Measurements from ENCODE around the gene GABBR2.

GABBR2 gene

DNA sequence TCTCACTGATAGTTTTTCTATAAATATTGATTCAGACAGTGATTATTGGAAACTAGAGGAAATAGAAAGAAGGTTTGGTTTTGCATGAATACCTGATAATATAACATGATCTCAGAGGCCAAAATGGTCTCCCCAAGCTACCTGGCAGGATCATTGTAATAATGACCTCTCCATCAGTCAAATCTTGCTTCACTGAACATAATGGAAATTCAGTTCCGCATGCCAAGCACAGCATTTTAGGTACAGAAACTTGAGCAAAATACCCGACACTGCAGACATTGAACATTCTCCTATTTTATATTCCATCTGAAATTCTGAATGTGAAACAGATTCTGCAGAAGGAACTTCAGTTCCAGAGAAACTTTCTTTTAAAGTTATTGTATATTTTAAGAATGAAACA lies 444.2 kb downstream of the GABBR2 start:
- H3K4me1 Mint-ChIP-seq (ENCODE audit: low read depth) = no peaks in the 10 kb centered on the region

DNA sequence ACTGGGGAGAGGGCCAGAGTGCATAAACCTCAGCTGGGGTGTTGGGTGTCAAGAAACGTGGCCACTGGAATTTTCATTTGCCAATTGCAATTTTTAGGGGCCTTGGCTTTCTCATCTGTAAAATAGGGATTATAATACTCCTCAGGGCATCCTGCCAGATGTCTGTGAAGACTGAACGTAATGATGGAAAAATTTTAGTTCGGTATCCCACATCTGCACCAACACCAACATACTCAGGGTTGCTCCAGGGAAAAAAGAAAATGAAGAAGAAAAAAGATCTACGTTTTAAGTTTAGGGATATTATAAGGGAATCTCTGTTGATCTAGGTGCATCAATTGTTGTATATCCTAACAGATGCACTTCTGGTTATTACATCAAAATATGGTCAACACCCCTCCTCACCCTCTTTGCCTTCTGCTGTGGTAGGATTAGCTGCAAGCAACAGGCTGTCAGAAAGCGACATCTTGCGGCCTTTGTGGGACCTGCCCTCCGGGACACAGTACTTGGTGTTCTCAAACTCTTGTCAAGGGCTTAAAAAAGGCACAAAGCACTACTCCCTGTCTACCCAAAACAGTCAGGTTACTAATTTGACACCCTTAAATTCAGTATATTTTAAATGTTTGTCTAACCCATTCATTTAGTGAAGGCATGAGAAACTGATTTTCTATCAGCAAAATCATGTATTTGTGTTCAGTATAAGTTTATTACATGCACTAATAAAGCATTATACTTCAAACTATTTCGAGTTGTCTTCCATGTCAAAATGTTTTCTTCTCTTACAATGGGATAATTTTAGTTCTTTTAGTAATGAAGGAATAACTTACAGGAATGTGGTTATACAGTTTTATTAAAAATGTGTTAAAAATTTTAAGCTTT lies 445.0 kb downstream of the GABBR2 start:
- H3K4me3 Mint-ChIP-seq = no peak overlapping the region
- no peaks in the 10 kb centered on the region for H3K36me3 Mint-ChIP-seq (ENCODE audit: low read depth)
- H3K27me3 Mint-ChIP-seq = no peaks in the 10 kb centered on the region
- no peaks in the 10 kb centered on the region for H3K9me3 Mint-ChIP-seq
- H3K27ac Mint-ChIP-seq = no peak overlapping the region
- no peaks in the 10 kb centered on the region for H3K4me1 Mint-ChIP-seq (ENCODE audit: low read depth)

More for the DNA sequence above, 444.2 kb downstream of the GABBR2 start:
- H3K36me3 Mint-ChIP-seq (ENCODE audit: low read depth) = no peaks in the 10 kb centered on the region
- H3K9me3 Mint-ChIP-seq = no peaks in the 10 kb centered on the region
- no peak overlapping the region for H3K27ac Mint-ChIP-seq
- peaks cover 3% of the 10 kb centered on the region for H3K27me3 Mint-ChIP-seq
- no peak overlapping the region for H3K4me3 Mint-ChIP-seq

DNA sequence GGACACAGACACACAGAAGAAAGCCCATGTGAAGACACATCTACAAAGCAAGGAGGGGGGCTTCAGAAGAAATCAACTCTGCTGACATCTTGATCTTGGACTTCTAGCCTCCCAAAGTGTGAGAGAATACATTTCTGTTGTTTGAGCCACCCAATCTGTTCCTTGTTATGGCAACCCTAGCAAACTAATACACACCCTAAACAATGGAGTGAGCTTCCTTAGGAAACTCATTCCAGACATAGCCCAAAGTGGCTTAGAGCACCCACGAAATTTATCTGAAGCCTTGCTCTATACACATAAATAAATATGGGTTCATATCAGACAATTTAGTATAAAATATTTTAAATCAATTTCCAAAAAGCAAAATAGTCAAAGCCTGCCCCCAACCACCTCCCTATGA lies 445.7 kb downstream of the GABBR2 start:
- no peak overlapping the region for H3K27ac Mint-ChIP-seq
- H3K4me1 Mint-ChIP-seq (ENCODE audit: low read depth) = no peaks in the 10 kb centered on the region
- H3K27me3 Mint-ChIP-seq = no peaks in the 10 kb centered on the region
- H3K36me3 Mint-ChIP-seq (ENCODE audit: low read depth) = no peaks in the 10 kb centered on the region
- no peaks in the 10 kb centered on the region for H3K9me3 Mint-ChIP-seq
- H3K4me3 Mint-ChIP-seq = no peak overlapping the region

DNA sequence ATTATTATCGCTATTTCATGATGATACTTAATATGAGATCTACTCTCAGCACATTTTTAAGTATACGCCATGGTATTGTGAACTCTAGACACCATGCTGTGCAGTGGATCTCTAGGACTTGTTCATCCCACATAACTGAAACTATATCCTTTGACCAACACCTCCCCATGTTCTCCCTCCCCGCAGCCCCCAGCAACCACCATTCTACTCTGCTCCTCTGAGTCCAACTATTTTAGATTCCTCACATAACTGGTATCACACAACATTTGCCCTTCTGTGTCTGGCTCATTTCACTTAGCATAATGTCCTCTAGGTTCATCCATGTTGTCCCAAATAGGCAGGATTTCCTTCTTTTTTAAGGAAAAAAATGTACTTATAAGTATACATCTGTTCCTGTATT lies 446.7 kb downstream of the GABBR2 start:
- H3K9me3 Mint-ChIP-seq = no peaks in the 10 kb centered on the region
- no peaks in the 10 kb centered on the region for H3K4me1 Mint-ChIP-seq (ENCODE audit: low read depth)
- H3K27me3 Mint-ChIP-seq = no peaks in the 10 kb centered on the region
- H3K36me3 Mint-ChIP-seq (ENCODE audit: low read depth) = no peaks in the 10 kb centered on the region
- no peak overlapping the region for H3K27ac Mint-ChIP-seq
- H3K4me3 Mint-ChIP-seq = no peak overlapping the region

DNA sequence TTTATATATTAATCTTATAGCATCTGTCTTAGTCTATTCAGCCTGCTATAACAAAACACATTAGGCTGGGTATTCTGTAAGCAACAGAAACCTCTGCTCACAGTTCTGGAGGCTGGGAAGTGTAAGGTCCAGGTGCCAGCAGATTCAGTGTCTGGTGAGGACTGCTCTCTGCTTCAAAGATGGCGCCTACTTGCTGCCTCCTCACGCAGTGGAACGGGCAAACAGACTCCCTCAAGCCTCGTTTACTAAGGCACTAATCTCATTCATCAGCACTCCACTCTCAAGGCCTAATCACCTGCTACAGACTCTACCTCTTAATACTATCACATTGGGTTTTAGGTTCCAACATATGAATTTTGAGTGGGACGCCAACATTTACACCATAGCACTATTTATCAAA lies 448.1 kb downstream of the GABBR2 start:
- H3K27ac Mint-ChIP-seq = no peak overlapping the region
- H3K9me3 Mint-ChIP-seq = no peaks in the 10 kb centered on the region
- no peaks in the 10 kb centered on the region for H3K27me3 Mint-ChIP-seq
- H3K36me3 Mint-ChIP-seq (ENCODE audit: low read depth) = no peaks in the 10 kb centered on the region
- no peak overlapping the region for H3K4me3 Mint-ChIP-seq
- H3K4me1 Mint-ChIP-seq (ENCODE audit: low read depth) = peaks cover 5% of the 10 kb centered on the region

DNA sequence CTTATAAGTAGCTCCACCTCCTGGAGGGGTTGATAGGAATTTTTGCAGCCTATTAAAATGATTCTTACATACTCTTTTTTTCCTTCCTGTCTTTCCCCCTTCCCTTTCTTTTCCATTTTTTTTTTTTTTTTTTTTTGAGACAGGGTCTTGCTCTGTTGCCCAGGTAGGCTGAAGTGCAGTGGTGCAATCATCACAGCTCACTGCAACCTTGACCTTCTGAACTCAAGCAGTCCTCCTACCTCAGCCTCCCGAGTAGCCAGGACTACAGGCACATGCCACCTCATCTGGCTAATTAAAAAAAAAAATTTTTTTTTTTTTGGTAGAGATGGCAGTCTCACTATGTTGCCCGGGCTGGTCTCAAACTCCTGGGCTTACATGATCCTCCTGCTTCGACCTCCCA lies 448.9 kb downstream of the GABBR2 start:
- Mint-ChIP-seq H3K36me3 (ENCODE audit: low read depth) (no peaks in the 10 kb centered on the region), H3K27me3 (no peaks in the 10 kb centered on the region), H3K4me3 (no peak overlapping the region), H3K9me3 (no peaks in the 10 kb centered on the region), H3K27ac (no peak overlapping the region), H3K4me1 (ENCODE audit: low read depth) (peaks cover 8% of the 10 kb centered on the region)

DNA sequence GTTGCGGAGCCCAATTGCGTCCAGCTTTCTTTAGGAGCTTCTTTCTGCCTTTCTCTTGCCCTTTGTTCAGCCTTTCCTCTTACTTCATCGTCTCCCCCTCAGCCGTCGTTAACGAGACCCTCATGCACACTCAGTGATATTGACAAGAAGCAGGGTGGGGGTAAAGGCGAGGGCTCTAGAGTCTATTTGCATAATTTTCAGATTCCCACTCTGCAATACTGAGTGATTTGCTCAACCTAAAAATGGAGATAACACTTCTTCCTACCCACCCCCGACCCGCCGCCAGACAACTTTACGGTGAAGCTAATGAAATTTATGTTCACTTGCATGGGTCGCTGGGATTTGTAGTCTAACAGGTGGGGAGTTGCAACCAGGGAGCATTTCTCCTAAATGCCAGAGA lies 452.0 kb downstream of the GABBR2 start:
- Mint-ChIP-seq H3K4me3 (peak overlapping the region; percentile 87), H3K36me3 (ENCODE audit: low read depth) (no peaks in the 10 kb centered on the region), H3K27ac (peak overlapping the region; percentile 88), H3K9me3 (no peaks in the 10 kb centered on the region), H3K27me3 (no peaks in the 10 kb centered on the region), H3K4me1 (ENCODE audit: low read depth) (peaks cover 17% of the 10 kb centered on the region)

DNA sequence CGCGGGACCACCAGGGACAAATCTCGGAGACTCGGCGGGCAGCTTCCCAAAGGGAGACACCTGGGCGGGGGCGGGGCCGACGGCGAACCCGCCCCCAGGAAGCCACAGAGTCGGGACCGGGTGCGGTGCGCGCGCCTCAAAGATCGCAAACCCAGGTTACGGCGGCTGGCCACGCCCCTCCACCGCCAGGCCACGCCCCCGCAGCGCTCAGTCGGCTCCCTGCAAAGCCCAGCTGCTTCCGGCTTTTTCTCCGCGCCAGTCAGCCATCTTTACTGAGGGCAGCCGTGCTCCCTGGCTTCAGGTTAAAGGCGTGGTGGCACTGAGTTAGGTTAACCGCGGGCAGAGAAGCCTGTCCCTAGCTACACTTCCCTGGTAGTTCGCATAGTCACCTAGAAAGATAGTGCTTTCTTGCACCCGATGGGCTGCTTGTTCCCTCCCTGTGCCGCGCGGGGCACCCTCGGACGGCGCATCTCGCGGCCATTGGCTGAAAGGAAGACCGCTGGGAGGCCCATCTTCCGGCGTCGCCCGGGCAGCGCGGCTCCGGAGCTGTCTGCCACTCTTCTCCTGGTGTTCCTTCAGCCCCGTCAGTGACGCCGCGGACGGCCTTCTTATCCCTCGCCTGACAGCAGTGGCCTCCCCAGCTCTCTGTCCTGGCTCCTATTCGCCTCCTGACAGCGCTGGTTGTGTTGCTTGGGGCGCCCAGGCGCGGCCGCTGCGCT lies 453.0 kb downstream of the GABBR2 start, which contains the start of gene TBC1D2:
Gene TBC1D2 (minus strand): TSS at position 72 of the 719 bp plus-strand sequence. CDS start 108 bp downstream, outside the sequence.
- H3K4me3 Mint-ChIP-seq = peak within 1 kb of the TSS; percentile 87
- H3K27ac Mint-ChIP-seq = peak within 1 kb of the TSS; percentile 88
- H3K9me3 Mint-ChIP-seq = no peaks in the 10 kb centered on the region
- no peaks in the 10 kb centered on the region for H3K36me3 Mint-ChIP-seq (ENCODE audit: low read depth)
- no peaks in the 10 kb centered on the region for H3K27me3 Mint-ChIP-seq
- H3K4me1 Mint-ChIP-seq (ENCODE audit: low read depth) = peaks cover 17% of the 10 kb centered on the region

DNA sequence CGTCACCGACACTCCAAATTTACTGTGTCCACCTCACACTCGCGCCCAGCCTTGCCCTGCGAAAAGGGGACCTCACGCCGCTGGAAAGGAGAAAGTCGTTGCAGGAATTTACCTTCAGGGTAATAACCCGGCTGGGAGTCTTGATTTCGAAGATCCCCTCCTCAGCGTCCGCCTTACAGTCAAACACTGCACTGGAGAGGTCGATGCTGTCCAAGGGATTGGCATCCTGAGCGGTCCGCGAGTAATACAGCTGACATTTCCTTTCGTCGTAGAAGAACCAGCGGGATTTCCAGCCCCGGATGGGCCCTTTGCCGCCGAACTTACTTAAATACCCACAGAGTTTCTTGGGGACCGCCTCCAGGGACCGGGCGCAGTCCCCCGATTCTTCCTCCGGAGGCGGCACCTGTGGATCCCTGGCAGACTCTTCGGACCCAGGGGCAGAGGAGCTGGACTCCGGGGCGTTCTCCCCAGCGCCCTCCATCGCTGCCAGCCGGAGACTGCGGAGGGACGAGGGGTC lies 453.6 kb downstream of the GABBR2 start:
- Mint-ChIP-seq H3K4me3 (peak overlapping the region; percentile 87), H3K27me3 (no peaks in the 10 kb centered on the region), H3K9me3 (no peaks in the 10 kb centered on the region), H3K27ac (no peak overlapping the region), H3K4me1 (ENCODE audit: low read depth) (peaks cover 17% of the 10 kb centered on the region), H3K36me3 (ENCODE audit: low read depth) (no peaks in the 10 kb centered on the region)

DNA sequence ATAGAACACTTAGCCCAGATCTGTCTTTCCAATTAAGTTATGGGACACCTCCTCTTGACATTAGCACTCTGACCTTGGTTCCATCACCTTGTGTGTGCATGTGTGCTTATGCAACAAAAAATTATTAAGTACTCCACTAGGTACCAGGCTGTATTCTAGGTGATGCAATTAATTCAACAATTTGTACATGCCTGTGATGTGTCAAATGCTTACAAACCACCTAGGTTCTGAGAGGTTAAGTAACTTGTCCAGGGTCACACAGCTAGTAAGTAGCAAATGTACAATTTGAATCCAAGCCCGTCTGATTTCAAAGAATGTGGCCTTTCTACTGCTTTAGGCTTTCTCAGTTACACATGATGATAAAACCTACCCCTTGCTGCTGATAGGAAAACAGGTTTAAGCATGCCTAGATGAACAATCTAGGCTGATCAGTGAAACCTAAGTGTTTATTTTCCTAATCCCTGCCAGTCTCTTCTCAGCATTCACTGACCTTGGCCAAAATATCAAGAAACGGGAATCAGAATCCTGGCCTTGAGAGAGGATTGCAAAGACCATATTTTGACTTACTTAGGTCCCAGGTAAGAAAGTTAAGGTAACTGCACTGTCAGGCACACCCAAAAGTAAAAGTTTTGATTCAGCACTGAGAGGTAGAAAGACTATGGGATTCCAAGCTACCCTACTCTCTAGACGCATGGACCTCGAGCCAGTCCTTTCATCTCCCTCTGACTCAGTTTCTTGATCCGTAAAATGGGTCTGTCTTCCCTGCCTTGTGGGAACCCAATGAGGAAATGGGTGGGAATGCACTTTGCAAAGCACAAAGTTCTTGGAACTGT lies 454.3 kb downstream of the GABBR2 start:
- no peaks in the 10 kb centered on the region for H3K27me3 Mint-ChIP-seq
- peak overlapping the region; percentile 87 for H3K4me3 Mint-ChIP-seq
- H3K9me3 Mint-ChIP-seq = no peaks in the 10 kb centered on the region
- H3K4me1 Mint-ChIP-seq (ENCODE audit: low read depth) = peaks cover 17% of the 10 kb centered on the region
- H3K27ac Mint-ChIP-seq = no peak overlapping the region
- H3K36me3 Mint-ChIP-seq (ENCODE audit: low read depth) = no peaks in the 10 kb centered on the region

DNA sequence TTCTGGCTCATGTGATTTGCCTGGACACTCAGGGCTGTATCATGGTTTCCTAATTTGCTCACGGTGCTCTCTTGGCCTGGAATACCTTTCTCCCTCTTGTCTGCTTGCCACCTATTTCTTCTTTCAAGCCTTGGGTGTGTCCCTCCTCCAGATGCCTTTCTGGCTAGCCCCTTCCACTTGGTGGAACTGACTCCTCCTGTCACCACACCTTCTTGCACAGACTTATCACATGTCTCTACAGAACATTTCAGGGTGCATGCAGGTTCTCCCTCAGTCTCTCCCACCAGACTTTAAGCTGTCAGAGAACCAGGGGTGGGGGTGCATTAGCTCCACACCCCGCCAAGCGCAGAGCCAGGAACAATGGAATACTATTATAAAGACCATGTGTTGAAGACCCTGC lies 455.2 kb downstream of the GABBR2 start:
- Mint-ChIP-seq H3K9me3 (no peaks in the 10 kb centered on the region), H3K4me1 (ENCODE audit: low read depth) (peaks cover 20% of the 10 kb centered on the region), H3K27me3 (no peaks in the 10 kb centered on the region), H3K4me3 (no peak overlapping the region), H3K27ac (no peak overlapping the region), H3K36me3 (ENCODE audit: low read depth) (no peaks in the 10 kb centered on the region)

DNA sequence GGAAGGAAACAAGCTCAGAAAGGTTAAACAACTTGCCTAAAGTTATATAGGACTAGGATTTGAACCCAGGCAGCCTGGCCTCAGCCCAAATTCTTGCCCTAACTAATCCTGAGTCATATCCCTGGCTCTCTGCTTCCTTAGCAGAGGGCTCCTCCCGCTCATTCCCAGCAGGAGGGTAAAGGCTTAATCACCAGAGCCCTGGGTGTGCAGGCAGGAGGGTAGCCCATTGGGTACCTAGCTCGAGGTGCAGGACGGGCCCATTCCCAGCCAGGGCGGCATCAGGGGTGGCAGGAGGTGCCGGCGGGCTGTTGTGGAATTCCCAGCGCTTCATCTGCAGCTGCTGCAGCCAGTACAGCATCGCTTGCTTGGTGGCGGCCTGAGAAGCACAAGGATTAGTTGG lies 457.2 kb downstream of the GABBR2 start:
- Mint-ChIP-seq H3K27me3 (no peaks in the 10 kb centered on the region), H3K4me1 (ENCODE audit: low read depth) (peaks cover 19% of the 10 kb centered on the region), H3K27ac (no peak overlapping the region), H3K9me3 (no peaks in the 10 kb centered on the region), H3K4me3 (no peak overlapping the region), H3K36me3 (ENCODE audit: low read depth) (no peaks in the 10 kb centered on the region)

DNA sequence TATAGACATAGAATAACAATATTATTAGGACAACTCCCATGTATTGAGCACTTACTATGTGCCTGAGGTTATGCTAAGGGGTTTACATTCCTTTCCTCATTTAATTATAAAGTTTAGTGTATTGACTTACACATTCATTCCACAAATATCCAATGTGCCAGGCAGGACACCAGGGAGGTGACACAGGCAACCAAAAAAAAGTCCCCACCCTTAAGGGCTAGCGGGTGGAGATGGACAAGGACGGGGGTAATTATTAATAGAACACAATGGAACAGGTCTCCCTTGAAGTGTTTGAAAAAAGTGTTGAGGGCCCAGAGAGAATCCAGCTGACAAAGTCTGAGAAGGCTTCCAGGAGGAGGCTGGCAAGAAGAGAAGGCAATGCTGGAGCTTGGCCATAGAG lies 459.0 kb downstream of the GABBR2 start:
- no peaks in the 10 kb centered on the region for H3K9me3 Mint-ChIP-seq
- no peak overlapping the region for H3K4me3 Mint-ChIP-seq
- H3K27me3 Mint-ChIP-seq = no peaks in the 10 kb centered on the region
- no peak overlapping the region for H3K27ac Mint-ChIP-seq
- H3K36me3 Mint-ChIP-seq (ENCODE audit: low read depth) = peaks cover 4% of the 10 kb centered on the region
- peaks cover 15% of the 10 kb centered on the region for H3K4me1 Mint-ChIP-seq (ENCODE audit: low read depth)

DNA sequence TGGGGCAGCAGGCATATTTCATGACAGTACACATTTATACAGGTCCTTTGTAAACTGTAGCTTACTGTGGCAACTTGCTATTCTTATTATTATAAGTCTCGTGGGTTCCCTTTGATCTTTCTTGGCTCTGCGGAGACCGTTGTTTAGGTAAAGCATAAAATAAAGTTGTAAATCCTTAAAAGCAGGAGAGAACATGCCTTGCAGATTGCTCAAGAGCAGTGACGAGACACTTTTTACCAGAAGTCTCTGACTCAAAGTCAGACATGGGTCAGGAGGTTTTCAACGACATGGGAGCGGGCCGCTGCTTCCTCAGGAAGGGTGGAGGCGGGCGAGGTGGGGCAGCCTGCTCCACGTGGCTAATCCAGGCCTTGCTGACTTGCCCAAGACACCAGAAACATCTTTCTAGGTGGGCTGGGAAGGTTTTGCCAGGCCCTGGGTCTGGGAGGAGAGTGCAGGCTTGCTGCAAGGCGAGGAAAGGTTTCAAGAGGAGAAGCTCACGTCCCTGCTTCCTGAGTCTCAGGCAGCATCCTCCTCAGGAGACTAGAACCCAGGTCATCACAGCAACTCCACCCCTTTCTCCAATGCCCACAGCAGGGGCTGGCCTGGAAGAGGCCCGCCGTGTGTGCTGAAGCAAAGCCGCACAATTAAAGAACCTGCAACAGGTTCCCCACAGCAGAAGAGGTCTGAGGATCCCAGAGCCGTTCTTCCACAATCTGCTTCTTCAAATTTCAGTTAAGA lies 459.8 kb downstream of the GABBR2 start:
- Mint-ChIP-seq H3K9me3 (no peaks in the 10 kb centered on the region), H3K4me1 (ENCODE audit: low read depth) (peaks cover 6% of the 10 kb centered on the region), H3K4me3 (no peak overlapping the region), H3K27ac (no peak overlapping the region), H3K36me3 (ENCODE audit: low read depth) (peaks cover 4% of the 10 kb centered on the region), H3K27me3 (no peaks in the 10 kb centered on the region)

Measured in stimulated activated naive CD8-positive, alpha-beta T cell treated with anti-CD3 and anti-CD28 coated beads, Interleukin-15, Interleukin-2, amounts not matched to agents 100 ng/mL and 50 ng/mL, for 24 hours (primary cell).